GM21786 (cell line): ENCODE results near the gene FOXD4L6.
"Not testable (repeated sequence)": the region's sequence is repeated elsewhere in the genome, so short reads cannot be mapped to it uniquely, and the experiment has no call there.

Experiments used
- ATAC-seq: cut with Tn5 transposase; IDR thresholded peaks from one replicate; pipeline ENCODE4 v1.9.1; 2021; ENCODE audit not compliant: unreplicated experiment

Gene FOXD4L6

GRCh38 chr9:41128581-41128980 is at the start of gene FOXD4L6:
Gene FOXD4L6 (minus strand): TSS chr9:41128681. CDS start chr9:41128383, 298 bp downstream.
- ATAC-seq = not testable (repeated sequence)

DNA sequence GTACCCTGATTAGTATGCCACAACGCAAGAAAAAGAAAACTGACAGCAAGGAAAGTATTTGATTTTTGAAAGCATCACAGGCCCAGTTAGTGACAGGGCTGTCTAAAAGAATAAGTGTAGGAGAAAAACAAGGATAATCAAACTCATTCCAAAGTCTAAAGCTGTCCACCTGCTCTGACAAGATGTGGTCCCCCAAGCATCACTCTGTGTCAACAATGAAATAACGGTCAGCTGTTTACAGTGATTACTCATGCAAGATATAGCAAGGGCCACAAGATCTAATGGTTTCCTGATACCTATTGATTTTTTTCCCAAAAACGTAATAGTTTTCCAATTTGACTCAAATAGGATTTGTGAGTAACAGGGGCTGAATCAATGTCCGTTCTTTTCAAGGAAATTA is 46.5 kb upstream of the FOXD4L6 start:
- ATAC-seq = not testable (repeated sequence)

GRCh38 chr9:41150116-41150515 is 21.6 kb upstream of the FOXD4L6 start:
- not testable (repeated sequence) for ATAC-seq

GRCh38 chr9:41141878-41142277 is 13.4 kb upstream of the FOXD4L6 start:
- not testable (repeated sequence) for ATAC-seq

- not testable (repeated sequence) for ATAC-seq
Measured at GRCh38 chr9:41126746-41127446, 1.6 kb downstream of the FOXD4L6 start.

- not testable (repeated sequence) for ATAC-seq
Measured at GRCh38 chr9:41125936-41126335, 2.5 kb downstream of the FOXD4L6 start.

DNA sequence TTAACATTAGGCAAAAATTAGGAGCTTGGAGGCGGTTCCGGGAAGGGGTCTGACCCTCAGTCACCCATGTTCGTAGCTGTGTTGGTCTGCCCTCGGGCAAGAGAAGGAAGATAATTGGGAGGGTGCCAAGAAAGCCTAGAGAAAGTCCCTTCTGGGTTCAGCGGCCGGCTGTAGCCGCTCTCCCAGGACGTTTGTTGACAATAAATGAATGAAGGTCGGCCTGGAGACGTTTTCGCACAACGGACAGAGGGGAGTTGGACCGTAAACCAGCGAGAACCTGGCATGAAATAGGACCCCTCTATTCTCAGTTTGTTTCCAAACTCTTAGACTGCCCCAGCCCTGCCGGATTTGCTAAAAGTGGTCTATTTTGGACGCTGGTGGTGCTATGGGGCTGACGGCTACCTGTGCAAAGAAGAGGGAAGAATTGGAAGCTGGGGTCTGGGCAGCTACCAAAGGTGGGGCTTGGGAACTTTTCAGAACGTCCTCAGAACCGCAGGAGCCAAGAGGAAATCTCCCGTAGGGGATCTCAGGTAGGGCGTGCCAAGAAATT is 3.3 kb downstream of the FOXD4L6 start:
- ATAC-seq = not testable (repeated sequence)

GRCh38 chr9:41124250-41125108 is 4.0 kb downstream of the FOXD4L6 start:
- ATAC-seq = not testable (repeated sequence)

GRCh38 chr9:41123812-41124211 is 4.7 kb downstream of the FOXD4L6 start:
- ATAC-seq = not testable (repeated sequence)

DNA sequence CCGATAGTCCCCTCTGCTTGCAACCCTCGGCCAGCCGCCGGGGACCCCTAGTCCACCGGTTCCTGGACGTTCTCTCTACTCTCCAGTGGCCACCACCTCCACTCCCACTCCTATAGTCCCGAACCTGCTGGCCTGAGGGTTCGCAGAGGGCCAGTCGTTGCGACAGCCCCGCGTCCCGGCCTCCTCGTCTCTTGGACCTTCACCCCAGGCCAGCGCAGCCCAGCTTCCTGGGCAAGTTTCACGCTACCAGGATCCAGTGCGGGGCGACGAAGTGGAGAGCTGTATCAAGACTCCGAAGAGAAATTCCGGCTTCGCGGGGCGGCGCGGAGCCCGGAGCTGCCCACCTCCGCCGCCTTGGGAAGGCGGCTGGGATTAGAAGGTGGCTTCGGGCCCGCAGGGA is 5.1 kb downstream of the FOXD4L6 start:
- ATAC-seq = not testable (repeated sequence)

DNA sequence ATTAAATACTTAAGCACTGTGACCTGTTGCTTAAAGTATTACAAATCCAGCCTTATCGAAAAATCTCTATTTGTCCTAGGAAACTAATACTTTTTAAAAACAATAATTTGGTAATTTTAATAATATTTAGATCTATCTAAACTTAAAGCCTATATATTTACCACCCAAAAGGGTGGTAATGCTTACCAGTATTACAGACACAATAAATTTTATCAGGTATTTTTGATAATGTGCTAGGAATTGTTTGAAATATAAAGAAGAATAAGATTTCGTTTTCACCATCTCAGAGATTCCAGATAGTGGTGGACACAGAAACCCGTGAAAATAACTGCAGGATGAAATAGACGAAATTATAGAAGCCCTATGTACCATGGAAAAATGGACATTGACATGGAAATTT is 7.8 kb downstream of the FOXD4L6 start:
- ATAC-seq = not testable (repeated sequence)

DNA sequence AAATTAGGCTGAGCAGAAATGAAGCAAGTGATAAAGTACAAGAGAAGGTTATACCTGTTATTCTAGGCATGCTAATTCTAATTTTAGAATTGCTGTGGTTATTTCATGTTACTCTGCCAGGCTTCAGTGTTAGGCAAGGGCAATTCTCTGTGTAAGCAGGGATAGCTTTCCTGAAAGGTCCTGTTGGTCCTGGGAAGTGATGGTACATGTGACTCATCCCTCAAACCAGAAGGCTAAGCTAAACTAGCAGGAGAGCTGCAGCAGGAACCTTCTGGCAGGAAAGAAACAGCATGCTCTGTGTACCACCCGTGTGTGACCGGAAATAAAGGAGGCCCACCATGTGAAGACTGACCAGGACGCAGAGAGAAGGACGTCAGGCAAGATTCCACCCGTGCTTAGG is 8.8 kb downstream of the FOXD4L6 start:
- ATAC-seq = not testable (repeated sequence)

DNA sequence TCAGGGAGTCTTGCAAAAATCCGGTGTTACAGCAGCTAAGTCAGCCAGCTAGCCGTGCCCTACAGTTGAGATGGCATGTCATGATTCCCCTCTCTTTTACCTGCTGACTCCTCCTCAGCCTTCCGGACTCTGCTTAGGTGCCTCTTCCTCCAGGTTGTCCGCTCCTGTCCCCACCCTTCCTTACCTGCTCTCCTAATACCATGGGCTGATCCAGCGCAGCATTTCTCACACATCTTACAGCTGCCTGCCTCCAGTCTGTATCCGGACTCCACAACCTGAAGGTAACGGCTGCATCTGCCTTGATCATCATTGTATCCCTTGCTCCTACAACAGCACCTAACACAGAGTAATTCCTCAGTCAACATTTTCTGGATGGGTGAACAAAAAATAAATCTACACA is 9.2 kb downstream of the FOXD4L6 start:
- not testable (repeated sequence) for ATAC-seq

GRCh38 chr9:41113348-41113747 is 15.1 kb downstream of the FOXD4L6 start:
- not testable (repeated sequence) for ATAC-seq

- ATAC-seq = not testable (repeated sequence)
Measured at GRCh38 chr9:41111414-41111813, 17.1 kb downstream of the FOXD4L6 start.

DNA sequence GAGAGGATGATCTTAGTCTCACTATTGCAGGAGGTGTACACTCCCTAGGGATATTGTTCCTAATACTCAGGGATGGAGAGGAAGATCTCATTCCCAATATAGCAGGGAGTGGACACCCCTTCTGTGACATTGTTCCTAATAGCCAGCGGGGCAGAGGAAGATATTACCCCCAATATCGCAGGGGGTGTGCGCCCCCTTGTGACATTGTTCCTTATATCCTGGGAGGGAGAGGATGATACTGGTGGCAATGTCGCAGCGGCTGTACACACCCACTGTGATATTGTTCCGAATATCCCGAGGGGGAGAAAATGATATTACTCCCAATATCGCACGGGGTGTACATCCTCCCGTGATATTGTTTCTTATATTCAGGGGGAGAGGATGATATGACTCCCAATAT is 17.6 kb downstream of the FOXD4L6 start:
- not testable (repeated sequence) for ATAC-seq

GRCh38 chr9:41109253-41109652 is 19.2 kb downstream of the FOXD4L6 start:
- ATAC-seq = not testable (repeated sequence)

- not testable (repeated sequence) for ATAC-seq
Measured at GRCh38 chr9:41108816-41109215, 19.7 kb downstream of the FOXD4L6 start.

DNA sequence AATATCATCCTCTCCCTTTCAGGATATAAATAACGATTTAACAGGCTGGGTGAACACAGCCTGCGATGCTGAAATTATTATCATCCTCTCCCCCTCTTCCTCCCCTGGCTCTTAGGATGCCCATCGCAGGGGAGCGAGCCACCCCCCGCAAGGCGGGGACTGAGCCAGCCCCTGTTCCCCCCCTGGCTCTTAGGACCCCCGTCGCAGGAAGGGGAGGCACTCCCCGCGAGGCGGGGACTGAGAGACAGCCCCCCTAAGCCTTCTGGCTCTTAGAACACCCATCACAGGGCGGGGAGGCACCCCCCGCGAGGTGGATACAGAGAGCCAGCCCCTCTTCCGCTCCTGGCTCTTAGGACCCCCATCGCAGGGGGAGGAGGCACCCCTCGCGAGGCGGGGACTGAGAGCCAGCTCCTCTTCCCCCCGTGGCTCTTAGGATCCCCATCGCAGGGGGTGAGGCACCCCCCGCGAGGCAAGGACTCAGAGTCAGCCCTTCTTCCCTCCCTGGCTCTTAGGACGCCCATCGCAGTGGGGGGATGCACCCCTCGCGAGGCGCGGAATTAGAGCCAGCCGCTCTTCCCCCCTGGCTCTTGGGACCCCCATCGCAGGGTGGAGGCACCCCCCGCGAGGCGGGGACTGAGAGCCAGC is 21.9 kb downstream of the FOXD4L6 start:
- not testable (repeated sequence) for ATAC-seq

- not testable (repeated sequence) for ATAC-seq
Measured at GRCh38 chr9:41105557-41106253, 22.8 kb downstream of the FOXD4L6 start.
